Epithelial cell of esophagus (primary cell): ENCODE results near the gene ZNF484.
"Not testable (repeated sequence)": the region's sequence is repeated elsewhere in the genome, so short reads cannot be mapped to it uniquely, and the experiment has no call there.

Experiments
- DNase-seq: peaks from one replicate; pipeline ENCODE4 v3.0.0; 2010; ENCODE audit warnings: low read depth
- H3K4me3 ChIP-seq: 2 replicates; pipeline ENCODE4 v1.5.1; 2011; ENCODE audit warnings: mild to moderate bottlenecking, low read length, control low read depth
- CTCF ChIP-seq: IDR thresholded peaks from 2 replicates; pipeline ENCODE4 v1.5.1; 2011; ENCODE audit warnings: low read depth, mild to moderate bottlenecking, low read length, control low read depth, inconsistent platforms; ENCODE audit not compliant: insufficient read depth; ENCODE audit errors: missing control alignments

Gene ZNF484

GRCh38 chr9:92808726-92809451 is 68.9 kb downstream of the ZNF484 start:
- peak overlapping the region; percentile 27 for H3K4me3 ChIP-seq
- TF ChIP-seq CTCF: peak; percentile 39
- peak; percentile 79 for DNase-seq

GRCh38 chr9:92807757-92808725 is 69.8 kb downstream of the ZNF484 start:
- no peak for TF ChIP-seq CTCF
- DNase-seq: no peak
- H3K4me3 ChIP-seq: no peak overlapping the region

- DNase-seq: no peak
- no peak for TF ChIP-seq CTCF
- no peak overlapping the region for H3K4me3 ChIP-seq
Measured at GRCh38 chr9:92807031-92807756, 70.6 kb downstream of the ZNF484 start.

GRCh38 chr9:92804727-92805126 is 73.1 kb downstream of the ZNF484 start:
- no peak for TF ChIP-seq CTCF
- no peak for DNase-seq
- no peak overlapping the region for H3K4me3 ChIP-seq

GRCh38 chr9:92798358-92798757 is 79.5 kb downstream of the ZNF484 start:
- no peak for TF ChIP-seq CTCF
- DNase-seq: no peak
- H3K4me3 ChIP-seq: no peak overlapping the region

GRCh38 chr9:92796337-92796804 is 81.5 kb downstream of the ZNF484 start:
- H3K4me3 ChIP-seq, DNase-seq: not testable (repeated sequence)
